Hematopoietic multipotent progenitor cell treated with erythropoietin and hydrocortisone succinate and interleukin-3 and kit ligand, for 4 days (in vitro differentiated cells): ENCODE measurements around the gene THRA.

Experiments
- DNase-seq: peaks from one replicate; pipeline ENCODE4 v3.0.0-alpha.2; 2015

The THRA gene

DNA sequence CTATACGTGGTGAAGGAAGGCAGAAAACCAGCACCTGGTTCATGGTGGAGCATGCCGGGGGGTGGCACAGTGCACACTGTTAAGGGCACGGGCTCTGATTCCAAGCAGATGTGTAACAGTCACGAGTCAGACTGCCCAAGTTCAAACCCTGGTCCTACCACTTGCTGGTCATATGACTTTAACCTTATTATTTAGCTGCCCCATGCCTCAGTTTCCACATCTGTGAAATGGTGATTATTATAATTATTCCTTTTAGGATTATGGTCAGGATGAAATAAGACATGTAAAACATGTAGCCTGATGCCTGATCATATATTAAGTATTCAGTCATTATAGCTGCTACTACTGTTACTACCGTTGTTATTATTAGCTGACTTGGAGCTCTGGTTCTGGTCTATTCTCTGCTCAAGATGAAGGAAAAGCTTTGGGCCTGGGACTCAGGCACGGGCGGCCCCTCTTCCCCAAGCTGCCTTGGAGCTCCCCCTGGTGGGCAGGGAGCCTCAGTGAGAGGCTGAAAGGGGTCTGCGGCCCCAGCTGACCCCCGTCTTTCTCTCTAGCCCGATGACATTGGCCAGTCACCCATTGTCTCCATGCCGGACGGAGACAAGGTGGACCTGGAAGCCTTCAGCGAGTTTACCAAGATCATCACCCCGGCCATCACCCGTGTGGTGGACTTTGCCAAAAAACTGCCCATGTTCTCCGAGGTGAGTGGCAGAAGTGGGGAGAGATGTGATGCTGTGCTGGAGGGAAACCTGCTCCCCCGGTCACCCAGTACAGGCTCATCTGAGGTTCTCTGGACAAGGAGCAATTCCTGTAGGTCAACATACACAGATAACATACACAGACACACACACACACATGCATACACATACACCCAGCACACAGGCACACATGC is 23.6 kb downstream of the THRA start:
- DNase-seq, result peak; percentile 86

DNA sequence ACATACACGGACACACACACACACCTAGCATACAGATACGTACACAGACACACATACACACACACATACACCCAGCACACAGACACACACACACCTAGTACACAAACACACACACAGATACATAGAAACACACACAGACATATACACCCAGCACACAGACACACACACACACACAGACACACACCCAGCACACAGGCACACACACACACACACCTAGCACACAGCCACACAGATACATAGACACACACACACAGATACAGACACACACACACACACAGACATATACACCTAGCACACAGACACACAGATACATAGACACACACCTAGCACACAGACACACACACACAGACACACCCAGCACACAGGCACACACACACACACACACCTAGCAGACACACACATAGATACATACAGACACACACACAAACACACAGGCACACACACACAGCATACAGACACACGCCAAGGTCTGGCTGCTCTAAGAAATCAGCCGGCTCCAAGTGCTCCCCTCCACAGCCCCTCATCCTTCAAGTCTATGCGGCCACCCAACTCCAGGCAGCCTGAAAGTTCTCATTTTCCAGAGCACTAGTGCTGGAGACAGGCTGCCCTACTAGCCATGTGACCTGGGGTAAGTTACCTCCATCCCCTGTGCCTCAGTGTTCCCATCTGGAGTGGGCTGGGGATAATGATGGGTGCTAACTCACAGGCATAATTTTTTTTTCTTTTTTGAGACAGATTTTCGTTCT is 24.5 kb downstream of the THRA start:
- DNase-seq, result no peak

- no peak for DNase-seq
Observed at GRCh38 chr17:40087903-40088718, 25.3 kb downstream of the THRA start.

- no peak for DNase-seq
Observed at GRCh38 chr17:40089077-40089895, 26.5 kb downstream of the THRA start.

DNA sequence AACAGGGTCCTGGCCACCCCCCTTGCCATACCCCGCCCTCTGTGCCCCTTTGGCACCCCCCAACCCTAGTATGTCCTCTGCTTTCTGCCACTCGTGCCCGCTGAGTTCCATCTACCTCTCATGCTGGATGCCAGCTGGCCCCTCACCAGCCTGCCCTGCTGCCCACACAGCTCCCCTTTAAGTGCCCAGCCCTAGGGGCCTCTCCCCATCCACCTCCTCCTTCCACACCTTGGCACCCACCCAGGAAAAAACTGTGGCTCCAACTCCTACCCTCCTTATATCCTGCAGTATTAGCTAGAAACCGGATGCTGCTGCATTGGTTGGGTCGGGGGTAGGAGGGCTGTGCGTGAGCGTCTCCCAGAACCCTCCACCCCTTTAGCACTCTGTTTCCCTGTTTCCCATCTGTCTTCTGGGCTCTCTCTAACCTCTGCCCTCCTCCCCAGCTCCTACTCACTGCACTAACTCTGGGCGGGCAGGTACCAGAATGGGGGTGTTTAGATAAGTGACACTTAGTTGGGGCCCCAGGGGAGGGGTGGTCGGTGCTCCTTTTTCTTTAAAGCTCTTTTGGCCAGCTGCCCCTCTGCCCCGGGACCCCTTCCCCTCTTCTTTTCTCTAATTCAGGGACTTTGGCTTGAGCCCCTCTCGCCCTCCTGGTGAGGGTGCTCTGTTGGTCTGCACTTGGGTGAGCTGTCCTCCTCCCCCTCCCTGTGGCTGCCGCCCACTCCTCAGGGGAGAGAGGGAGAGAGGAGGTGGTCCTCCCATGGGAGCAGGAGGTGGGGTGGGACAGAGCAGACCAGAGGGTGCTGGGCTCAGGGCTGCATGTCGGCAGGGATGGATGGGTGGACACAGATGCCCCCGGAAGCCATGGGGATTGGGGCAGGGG is 27.7 kb downstream of the THRA start:
- DNase-seq, result no peak

DNA sequence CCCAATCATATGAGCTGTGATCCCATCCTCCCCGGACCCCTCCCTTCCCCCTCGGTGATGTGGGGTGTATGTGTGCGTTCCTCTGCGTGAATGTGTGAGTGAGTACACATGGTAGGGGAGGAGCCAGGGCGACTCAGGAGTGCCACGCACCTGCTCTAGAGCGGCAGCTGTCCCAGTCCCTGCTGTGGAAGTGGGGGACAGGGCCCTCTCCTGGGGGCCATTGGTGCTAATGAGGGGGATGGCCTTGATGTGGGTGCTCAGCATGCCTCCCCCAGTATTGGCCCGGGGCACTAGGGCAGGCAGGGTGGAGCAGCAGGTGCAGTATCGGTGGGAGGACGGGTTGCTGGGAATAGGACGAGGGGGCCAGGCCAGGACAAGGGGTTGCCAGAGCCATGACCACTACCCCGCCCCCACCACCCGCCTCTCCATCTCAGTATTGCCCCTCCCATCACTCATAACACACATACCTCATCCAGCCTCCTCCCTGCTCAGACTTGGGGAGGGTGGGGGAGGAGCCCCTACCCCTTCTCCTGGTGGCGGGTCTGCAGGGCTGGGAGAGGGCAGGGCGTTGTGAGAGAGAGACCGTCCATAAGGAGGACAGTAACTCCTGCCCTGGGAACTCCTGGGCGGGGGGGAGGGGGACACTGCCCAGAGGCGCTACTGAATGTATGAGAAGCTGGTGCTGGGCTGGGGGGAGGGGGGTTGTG is 29.1 kb downstream of the THRA start:
- DNase-seq, result no peak

DNA sequence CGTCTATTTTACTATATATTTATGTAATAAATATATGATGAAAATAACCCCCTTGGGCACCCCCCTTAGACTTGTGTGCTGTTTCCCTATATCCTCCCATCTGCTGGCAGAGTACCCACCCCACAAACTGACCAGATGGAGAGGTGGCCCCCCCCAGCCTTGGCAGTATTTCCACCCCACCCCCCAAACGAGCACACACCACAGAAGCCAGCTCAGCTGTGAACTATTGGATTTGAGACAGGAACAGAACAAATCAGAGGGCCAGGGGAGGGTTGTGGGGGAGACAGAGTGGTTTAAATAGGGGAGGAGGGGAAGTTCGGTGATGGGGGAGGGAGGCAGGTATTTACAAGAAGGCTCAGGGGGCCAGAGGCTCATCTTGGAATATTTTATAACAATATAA is 29.8 kb downstream of the THRA start:
- no peak for DNase-seq

GRCh38 chr17:40093005-40093579 is 30.3 kb downstream of the THRA start:
- DNase-seq, result no peak

DNA sequence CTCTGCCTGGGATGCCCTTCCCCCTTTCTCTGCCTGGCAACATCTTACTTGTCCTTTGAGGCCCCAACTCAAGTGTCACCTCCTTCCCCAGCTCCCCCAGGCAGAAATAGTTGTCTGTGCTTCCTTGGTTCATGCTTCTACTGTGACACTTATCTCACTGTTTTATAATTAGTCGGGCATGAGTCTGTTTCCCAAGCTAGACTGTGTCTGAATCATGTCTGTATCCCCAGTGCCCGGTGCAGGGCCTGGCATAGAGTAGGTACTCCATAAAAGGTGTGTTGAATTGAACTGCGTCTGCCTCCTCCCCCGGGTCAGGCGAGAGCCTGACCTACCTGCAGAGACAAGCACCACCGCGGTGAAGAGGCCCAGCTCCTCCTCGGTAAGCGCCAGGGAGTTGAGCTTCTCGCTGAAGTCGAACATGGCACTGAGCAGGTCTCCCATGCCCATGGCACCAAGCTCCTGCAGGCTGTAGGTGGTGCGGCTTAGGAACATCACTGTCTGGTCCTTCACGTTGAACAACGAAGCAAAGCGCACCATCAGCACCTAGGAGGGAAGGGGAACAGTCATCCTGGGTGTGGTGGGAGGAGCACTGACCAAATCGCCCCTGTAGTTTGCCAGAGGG is 30.9 kb downstream of the THRA start:
- no peak for DNase-seq

DNA sequence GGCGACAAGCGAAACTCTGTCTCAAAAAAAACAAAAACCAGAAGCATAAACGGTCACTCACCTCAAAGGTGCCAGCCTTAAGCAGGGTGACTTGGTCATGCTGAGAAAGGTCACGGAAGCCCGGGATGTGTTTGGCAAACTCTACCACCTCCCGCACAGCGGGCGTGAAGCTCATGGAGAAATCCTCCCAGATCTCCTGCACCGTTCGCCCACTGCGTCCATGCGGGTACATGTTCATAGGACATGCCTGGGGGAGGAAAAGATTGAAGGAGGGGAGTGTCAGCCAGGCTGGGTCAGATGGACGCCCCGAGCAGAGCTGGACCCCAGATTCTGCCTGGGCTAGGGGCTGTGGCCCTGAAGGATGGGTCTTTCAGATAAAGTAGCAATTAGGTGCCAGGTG is 32.1 kb downstream of the THRA start:
- no peak for DNase-seq

- DNase-seq, result no peak
Observed at GRCh38 chr17:40095351-40095943, 32.7 kb downstream of the THRA start.

GRCh38 chr17:40095944-40096791 is 33.4 kb downstream of the THRA start:
- no peak for DNase-seq

- DNase-seq, result no peak
Observed at GRCh38 chr17:40097087-40097486, 34.3 kb downstream of the THRA start.

DNA sequence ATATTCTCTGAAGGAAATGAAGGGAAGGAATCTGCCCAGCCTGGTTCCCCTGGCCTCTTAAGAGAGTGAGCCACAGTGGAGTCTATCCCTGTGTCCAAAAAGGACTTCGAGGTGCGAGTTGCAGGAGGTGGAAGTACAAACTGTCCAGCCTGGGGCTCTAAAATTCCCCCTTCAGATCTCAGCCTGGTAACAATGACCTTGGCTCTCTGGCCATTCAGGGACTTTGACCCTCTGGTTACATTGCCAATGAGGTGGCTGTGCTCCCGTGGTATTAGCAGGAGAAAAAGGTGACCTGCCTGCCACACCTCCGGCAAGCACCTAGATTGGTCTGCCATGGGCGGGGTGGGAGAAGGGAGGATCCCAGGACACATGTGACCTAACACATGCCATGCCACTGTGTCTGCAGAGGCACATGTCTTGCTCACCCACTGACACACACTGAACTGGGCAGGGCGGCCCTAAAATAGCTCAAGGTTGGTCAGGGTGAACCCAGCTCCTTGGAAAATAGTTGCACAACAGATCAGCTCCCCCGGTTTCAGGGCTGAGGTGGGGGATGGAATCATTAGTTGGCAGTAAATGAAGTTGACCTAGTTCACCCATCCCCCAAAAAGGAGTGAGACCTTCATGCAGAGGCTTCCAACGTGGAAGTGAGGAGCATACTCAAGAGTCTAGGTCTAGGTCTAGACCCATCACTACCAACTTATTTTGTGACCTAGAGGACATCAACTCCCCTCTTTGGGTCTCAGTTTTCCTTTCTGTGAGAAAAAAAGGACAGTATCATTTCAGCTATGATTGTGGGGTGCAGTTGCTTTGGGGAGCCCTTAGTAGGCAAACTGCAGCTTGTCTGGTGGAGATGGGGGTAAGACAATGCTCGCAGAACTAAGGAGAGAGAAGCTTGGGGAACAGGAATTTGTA is 35.4 kb downstream of the THRA start:
- DNase-seq, result peak; percentile 25

DNA sequence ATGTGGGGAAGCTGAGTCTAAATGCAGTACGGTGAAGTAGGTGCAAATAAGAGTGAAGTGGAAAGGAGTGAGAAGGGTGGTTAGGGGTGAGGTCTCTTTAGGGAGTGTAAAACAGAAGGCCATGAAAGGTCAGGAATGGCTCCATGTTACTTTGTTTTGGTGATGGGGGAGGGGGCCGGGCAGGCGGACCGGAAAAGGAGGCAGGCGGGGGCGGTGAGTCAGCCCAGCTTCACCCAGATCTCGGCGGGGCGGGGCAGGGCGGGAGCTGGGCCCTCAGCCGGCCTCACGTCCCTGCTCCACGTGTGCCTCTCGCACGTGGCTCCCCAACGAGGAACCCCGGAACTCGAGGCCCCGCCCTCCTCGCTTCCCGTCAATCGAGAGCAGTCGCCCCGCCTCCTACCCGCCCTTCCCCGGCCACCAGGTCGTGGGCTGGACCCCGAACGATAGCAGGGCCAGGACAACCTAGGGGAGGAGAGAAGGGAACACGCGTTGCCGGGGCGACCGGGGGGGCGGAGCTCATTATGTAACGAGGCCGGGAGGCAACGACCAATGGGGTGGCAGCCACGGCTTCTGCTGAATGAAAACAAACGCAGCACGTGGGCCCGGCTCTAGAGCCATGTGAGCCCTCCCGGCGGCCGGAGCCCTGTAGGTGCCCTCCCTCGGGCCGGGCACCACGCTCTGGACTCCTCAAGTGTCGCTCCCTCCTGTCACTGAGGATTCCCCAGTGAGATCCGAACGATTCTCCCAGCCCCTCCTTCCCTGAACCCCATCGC is 36.3 kb downstream of the THRA start:
- peak; percentile 99 for DNase-seq

GRCh38 chr17:40099619-40100418 is 37.1 kb downstream of the THRA start:
- DNase-seq, result peak; percentile 66
